ENCODE measurements around the gene ARHGAP18.

ARHGAP18 gene

DNA sequence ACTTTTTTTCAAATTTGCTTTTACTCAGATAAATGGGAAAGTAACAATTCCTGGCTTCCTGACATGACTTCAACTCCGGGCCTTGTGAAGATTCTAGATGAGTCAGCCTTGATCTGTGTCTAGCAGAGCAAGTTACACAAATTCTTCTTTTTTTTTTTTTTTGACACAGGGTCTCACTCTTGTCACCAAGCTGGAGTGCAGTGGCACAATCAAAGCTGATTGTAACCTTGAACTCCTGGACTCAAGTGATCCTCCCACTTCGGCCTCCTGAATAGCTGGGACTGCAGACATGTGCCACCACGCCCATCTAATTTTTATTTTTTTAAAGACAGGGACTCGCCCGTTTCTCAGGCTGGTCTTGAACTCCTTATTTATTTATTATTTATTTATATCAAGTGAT, 7.3 kb upstream of the ARHGAP18 start:
- DNase-seq = no peak

DNA sequence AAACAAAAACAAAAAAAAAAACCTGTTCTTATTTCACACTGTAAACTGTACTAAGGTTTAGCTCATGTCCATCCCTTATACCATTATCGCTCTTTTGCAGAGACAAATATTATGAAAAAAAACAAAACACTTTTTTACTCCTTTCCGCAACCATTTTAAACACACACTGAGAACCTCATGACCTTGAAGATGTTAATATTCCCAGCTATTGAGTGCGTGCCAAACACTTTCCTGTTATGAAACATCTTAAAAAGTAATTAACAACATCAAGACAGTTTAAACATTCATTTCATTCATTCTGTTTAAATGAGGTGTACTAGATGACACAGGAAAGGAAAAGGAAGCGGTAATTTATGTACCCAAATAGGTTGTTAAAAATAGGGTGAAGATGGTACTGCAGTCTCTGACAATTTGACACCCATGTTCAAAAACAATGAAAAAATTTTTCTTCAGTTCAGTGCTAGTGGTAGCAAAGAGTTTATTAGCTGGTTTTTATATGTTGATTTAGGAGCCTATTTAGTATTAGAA, 3.9 kb upstream of the ARHGAP18 start:
- DNase-seq = no peak

DNA sequence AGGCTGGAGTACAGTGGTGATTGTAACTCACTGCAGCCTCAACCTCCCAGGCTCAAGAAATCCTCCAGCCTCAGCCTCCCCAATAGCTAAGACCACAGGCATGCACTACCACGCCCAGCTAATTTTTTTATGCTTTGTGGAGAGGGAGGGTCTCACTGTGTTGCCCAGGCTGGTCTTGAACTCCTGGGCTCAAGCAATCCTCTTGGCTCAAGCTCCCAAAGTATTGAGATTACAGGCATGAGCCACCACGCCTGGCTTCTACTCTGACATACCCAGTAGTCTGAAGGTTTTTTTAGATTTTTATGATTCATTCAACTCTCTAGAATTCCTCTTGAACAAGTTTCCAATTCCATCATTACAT, 1.3 kb upstream of the ARHGAP18 start:
- DNase-seq = no peak

DNA sequence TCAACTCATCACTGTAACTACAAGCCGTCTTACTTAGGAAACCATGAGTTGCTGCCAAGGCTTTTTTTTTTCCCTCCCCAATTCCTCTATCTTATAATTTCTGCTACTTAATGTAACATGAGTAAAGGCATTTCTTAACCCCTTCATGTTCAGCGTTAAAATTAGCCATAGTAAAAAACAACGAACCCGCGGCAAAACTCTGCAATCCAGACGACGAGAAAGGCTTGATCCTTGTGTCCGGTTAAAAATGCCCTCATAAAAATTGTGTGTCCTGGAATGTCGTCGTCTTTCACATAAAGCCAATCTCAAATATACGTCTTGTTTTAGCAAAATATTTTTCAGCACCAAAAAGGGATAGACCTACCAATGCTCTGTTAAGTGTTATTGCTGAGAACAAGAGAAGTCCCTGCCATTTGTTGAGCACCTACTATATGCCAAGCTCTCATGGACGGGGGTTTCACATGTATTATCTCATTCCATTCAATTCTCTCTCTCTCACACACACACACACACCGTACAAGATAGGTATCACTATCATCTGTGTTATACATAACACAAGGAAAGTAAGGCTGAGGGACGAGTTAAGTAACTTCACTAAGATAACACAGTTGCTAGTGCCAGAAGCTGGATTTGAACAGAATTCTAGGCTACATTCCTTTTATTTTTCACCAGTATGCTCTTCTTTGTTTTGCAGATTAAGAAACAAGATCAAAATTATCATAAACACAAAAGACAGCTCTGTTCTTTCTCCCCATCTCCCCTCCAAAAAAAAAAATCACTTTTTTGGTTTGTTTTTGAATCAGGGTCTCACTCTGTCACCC, 683 bp upstream of the ARHGAP18 start:
- no peak for DNase-seq

DNA sequence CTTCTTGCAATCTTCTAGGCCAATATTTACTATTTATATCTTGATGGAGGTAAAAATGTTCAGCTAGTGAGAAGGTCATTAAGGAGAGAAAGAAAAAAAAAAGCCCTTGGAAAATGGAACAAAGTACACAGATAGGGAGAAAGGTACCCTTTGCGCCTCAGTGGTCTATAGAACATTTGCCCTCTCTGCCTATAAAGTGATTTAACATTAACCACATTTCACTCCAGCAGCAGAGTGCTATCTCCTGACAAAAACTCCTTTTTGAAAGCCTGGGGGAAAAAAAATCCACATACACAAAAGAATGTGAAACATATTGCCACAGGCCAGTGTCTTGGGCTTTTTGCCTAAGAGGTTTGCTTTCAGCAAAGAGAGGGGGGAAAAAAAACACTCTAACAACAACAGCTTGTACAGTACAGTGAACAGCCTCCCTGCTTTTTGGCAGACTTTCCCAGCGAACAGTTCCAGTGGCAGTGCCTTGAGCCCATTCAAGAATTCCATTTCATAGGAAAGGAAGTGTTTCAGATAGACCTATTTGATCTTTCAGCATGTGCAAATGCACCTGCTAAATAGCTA, 695 bp downstream of the ARHGAP18 start:
- DNase-seq = no peak

DNA sequence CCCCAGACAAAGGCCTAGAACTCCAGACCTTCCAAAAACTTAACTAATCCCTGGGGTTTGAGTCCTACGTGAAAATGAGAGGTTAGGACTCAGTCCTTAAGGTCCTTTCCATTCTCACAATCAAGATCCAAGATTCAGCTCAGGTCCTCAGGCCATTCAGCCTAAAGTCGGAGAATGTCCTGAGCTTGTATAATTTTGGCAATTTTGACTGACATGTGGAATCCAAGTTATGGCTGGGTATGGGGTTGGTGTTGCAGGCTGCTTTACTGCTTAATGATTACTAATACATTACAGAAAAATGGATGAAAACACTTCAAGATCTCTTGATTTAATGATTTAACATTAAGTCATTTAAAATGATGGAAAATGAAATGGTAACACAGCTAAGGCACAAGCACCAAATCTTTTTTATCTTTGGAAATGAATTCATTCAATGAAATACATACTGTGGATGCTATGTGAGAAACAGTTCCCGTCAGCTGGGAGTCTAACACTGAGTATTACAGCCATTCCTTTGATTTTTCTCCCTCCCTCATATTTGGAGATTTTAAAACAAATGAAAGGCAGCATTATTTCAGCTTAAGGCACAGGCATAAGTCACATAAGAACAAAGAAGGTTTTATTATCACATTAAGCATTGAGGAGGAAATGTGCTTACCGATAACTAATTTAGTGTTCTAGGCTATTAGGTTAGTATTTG, 1.3 kb downstream of the ARHGAP18 start:
- DNase-seq = no peak

- no peak for DNase-seq
These were observed 2.0 kb downstream of the ARHGAP18 start for GRCh38 chr6:129707882-129708495.

DNA sequence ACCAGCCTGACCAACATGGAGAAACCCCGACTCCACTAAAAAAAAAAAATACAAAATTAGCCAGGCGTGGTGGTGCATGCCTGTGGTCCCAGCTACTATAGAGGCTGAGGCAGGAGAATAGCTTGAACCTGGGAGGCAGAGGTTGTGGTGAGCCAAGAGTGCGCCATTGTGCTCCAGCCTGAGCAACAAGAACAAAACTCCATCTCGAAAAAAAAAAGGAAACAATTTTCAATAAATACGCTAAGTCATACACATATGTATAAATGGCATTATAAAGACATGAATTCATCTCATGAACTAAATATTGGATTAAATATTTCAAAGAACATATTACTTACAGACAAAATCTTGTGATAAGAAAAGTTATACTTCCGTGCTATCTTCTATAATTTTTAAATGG, 2.9 kb downstream of the ARHGAP18 start:
- DNase-seq = no peak

GRCh38 chr6:129705212-129705611, 4.8 kb downstream of the ARHGAP18 start:
- DNase-seq = no peak

DNA sequence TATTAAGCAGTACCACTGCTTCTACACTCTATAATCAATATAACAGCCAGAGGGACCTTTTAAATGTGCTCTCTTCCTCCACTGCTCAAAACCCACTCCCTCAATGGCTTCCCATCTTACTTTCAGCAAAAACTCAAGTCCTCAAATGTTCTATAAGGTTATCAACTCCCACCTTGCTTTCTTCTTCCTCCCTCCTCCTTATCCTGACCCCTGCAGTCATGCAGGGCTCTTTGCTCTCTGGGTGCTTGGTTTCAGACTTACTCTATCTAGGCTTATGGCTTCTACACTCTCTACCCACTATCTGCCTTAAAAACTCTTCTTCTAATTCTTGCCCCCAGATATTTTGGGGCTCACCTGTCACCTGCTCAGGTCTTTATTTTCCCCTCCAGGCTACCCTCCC, 5.3 kb downstream of the ARHGAP18 start:
- DNase-seq = no peak

DNA sequence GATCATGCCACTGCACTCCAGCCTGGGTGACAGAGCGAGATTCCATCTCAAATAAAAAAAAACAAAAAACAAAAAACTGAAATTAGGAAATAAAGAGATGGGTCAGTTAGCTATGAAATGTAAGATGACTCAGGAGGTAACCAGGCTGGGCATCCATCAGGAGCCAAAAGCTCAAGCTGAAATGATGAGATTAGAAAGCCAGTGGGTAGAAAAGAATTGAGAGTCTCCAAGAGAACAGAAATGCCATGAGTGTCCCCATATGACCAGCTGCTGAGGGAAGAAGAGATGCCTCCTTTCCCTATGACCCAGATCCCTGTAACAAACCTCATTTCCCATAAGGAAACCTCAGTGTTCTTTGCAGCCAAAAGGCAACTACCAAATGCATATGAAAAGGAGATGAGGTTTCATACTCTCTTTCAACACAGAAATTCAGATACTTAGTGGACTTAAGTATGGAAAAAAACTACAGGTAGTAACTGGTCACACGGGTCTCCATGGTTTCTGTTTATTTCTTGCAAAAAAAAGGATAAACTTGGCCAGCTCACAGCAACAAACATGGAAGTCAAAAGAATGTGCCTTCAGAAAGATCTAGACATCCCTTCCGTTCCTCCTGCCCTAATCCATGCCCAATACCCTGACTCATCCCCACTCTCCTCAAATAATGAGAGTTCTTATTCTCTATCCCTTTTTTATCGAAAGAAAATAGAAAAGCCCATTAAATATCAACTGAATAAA, 8.1 kb downstream of the ARHGAP18 start:
- no peak for DNase-seq

DNA sequence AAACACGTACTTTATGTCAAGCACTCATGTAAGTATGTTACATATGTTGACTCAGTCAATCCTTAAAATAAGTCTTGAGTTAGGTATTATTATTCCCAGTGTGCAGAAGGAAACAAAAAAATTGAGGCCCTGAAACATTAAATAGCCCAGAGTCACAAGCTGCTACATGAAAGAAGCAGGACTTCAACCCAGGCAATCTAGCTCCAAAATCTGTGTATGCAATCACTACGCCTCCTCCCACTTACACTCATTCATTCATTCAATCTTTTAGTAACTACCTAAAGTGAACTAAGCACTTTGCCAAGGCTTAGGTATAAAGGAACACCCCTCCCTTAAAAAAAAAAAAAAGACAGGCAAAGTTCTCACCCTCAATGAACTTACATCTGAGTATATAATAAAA, 9.3 kb downstream of the ARHGAP18 start:
- no peak for DNase-seq

GRCh38 chr6:129699659-129700058, 10.3 kb downstream of the ARHGAP18 start:
- DNase-seq = no peak

DNA sequence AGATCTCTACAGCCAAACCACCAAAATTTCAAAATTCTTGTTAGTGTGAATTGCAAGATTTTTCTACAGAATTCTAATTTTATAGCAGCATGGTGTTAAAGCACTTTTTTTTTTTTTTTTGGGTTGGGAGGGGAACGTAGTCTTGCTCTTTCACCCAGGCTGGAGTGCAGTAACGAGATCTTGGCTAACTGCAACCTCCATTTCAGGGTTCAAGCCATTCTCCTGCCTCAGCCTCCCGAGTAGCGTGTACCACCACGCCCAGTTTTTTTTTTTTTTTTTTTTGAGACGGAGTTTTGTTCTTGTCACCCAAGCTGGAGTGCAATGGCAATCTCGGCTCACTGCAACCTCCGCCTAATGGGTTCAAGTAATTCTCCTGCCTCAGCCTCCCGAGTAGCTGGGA, 11.5 kb downstream of the ARHGAP18 start:
- no peak for DNase-seq

DNA sequence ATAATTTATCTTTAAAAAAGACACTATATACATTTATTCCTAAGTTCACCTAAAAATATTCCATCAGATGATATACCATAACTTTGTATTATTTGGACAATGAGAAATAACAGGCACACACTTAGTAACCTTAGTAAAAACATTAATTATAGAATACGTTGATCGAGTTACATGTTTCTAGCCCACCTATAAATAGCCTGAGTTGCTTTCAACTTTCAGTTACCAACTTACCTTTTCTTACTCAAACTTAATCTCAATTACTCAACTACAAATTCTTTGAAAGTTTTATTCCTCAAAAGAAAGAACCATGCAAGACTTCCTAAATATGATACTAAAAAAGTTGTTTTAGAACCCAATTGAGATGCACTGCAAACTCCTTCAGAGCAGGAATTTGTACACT, 12.2 kb downstream of the ARHGAP18 start:
- DNase-seq = no peak

DNA sequence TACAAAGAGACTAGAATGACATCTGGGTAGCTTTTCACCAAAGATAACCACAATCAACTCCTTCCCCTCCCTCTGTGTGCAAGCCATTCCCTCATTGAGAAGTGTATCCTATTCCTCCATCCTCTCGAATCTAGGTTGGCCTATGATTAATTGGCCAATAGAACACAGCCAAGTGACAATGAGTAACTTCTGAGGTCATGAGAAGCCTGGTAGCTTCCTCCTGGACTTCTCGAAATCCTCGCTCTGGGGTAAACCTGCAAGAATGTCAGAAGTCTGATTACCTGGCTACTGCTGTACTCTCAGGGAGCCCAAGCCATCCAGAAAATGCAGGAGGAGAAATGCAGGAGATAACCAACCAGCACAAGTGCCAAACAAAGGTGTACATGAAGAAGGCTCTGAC, 13.1 kb downstream of the ARHGAP18 start:
- no peak for DNase-seq

- no peak for DNase-seq
These were observed 14.0 kb downstream of the ARHGAP18 start for GRCh38 chr6:129696028-129696418.

GRCh38 chr6:129695373-129696027, 14.5 kb downstream of the ARHGAP18 start:
- no peak for DNase-seq

DNA sequence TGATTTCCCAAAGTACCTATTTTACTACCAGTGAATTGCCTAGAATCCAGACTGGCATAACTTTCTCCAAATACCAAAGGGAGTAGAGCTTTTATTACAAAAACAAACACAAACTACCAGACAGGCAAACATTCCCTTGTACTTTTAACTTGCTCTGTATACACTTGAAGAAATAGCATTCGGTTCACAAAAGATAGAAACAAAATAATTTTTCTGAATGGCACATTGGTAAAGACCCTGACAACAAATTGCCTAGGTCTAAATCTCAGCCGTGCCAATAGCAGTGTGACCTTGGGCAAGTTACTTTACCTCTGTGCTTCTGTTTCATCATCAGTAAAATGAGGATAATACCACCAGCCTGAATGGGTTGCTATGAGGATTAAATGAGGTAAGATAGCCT, 15.9 kb downstream of the ARHGAP18 start:
- no peak for DNase-seq

DNA sequence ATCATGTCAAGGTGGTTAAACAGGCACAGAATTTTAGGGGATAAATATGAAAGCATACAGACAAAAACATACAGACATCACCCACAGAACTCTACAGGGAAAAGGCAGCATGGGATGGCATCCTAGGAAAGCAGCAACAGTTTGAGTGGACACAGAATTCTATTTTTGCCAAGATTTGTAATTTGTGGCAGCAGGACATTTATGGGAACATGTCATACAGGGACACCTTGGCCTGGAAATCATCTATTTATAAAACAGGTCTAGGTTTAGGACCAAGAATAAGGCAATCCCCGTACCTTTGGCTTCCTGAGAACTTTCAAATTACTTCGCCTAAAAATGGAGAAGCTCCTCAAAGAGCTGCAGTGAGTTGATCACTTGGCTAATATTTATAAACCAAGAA, 17.5 kb downstream of the ARHGAP18 start:
- DNase-seq = no peak

DNA sequence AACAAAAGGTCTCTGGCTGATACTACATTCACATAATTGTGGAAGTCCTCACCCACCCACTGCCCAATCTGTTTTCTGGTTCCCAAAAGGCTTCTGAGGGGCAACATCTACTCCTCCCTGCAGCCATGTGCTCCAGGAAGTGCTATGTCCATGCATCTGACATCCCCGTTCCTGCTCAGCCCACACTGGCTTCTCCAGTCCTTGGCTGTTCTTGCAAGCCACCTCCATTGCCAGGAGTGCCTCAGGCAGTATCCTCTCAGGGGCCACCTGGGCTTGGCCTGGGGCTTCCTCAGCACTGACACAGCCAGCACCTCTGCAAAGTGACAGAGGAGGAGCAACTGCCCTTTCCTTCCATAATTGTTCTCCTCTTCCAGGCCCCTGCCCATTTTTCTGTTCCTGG, 18.3 kb downstream of the ARHGAP18 start:
- DNase-seq = no peak

DNA sequence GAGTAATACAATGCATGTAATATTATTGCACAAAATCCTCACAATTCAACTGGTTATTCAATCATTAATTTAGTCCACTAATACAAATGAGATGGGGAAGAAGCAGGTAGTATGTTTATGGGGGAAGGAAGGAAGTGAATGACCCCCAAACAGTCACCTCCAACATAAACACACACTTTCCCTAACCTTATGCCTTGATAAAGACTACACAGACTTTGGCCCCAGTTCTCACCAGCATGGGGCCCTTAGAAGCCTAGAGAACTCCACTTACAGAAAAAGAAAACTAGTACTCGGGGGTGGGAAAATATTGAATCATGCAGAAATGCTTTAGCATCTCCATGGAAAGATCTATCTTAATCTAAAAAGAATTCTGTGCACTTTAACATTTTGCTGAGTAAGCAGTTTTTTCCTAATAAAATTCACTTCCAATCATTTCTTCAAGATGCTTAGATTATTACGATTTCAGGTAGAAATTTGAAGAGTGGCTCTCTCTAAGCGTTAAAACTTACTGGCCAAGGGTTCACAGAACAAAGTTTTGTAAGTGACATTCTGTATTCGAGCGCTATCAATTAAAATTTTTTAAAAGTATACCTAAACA, 18.8 kb downstream of the ARHGAP18 start:
- DNase-seq = no peak

All from activated gamma-delta T cell (primary cell).